Right lobe of liver (tissue), 6 donors: ENCODE measurements around the gene NRIP1. TPM values are rescaled to one million over a fixed set of nuclear protein-coding genes. Genes with fewer than 3 reads are reported as not detected.
A peak's percentile ranks its signal among the peaks of the same experiment; 100 is the strongest.

Source experiments
- ATAC-seq, 4 donors: fragments of 200-7000 bp; cut with Tn5 transposase; one replicate each; pipeline ENCODE4 v1.9.1; 2020; ENCODE audit warnings: mild to moderate bottlenecking in 4 of 4, moderate library complexity in 4 of 4
- DNase-seq, 3 donors: peaks; one replicate each; pipeline ENCODE4 v3.0.0-alpha.2; 2020
- H3K27ac ChIP-seq, 3 donors: fragments of 200-600 bp; one replicate each; pipeline ENCODE4 v1.8.0; 2022
- H3K27me3 ChIP-seq, 2 donors: fragments of 200-600 bp; one replicate each; pipeline ENCODE4 v1.8.0; 2022
- H3K36me3 ChIP-seq, 4 donors: fragments of 200-600 bp; sonication (generic) in 1 of 4; one replicate each; pipeline versions ENCODE4 v1.5.1 to v1.8.0; 2017 to 2022; ENCODE audit warnings: control low read depth in 1 of 4
- H3K4me1 ChIP-seq, 4 donors: fragments of 200-600 bp; sonication (generic) in 1 of 4; one replicate each; pipeline versions ENCODE4 v1.5.1 to v1.8.0; 2017 to 2022; ENCODE audit warnings: control low read depth in 1 of 4
- H3K4me3 ChIP-seq, 3 donors: fragments of 200-600 bp; one replicate each; pipeline ENCODE4 v1.8.0; 2022
- H3K9me3 ChIP-seq, 4 donors: fragments of 200-600 bp; sonication (generic) in 1 of 4; one replicate each; pipeline versions ENCODE4 v1.5.1 to v1.8.0; 2017 to 2022; ENCODE audit warnings: control low read depth in 1 of 4
- CTCF ChIP-seq, 4 donors: fragments of 200-600 bp in 3 of 4; fragments of 450-650 bp in 1 of 4; IDR thresholded peaks; one replicate each; pipeline versions ENCODE4 v1.5.1 to v1.8.0; 2016 to 2022; ENCODE audit warnings: antibody characterized with exemption in 4 of 4, mild to moderate bottlenecking in 2 of 4
- POLR2A ChIP-seq: fragments of 450-650 bp; IDR thresholded peaks from one replicate; pipeline ENCODE4 v1.6.1; 2017; ENCODE audit warnings: antibody characterized with exemption, mild to moderate bottlenecking
- WGBS: methylation state at CpG from one replicate; pipeline ENCODE4 v1.1.6; 2018; ENCODE audit warnings: low coverage, low lambda C conversion rate; ENCODE audit not compliant: insufficient coverage; ENCODE audit errors: missing lambda C conversion rate; 5-methylcytosine and 5-hydroxymethylcytosine counted together
- intact Hi-C, 2 donors: fragments of 100-400 bp; cut with DNase I; formaldehyde crosslinking; loops; one replicate each; pipeline versions ENCODE4 v1.11.2 to v1.14.1; 2022
- total RNA-seq, 6 experiments: library from RNA; depleted of rRNA in 2 of 6; stranded (reverse); fragments of >200 nt in 2 of 6; fragmentation: NEBNext Ultra II Directional in 3 of 6; extraction: Animal tissue kit (Norgen Biotek cat#: 25700) in 3 of 6; gene quantifications; one replicate each; pipeline versions ENCODE4 v1.1.0 to v1.2.4, GENCODE V29; 2016 to 2023
- donor health status: DM: no; HTN: yes; CAD: no.
- donor health status: DM: no; HTN: no; CAD: no.
- donor health status: DM: no; HTN: no; CAD: no.
- donor health status: DM: no; HTN: yes; CAD: no.
- donor health status: DM: no; HTN: yes; CAD: no.

Gene NRIP1
- total RNA-seq, 6 experiments from 2014 or later = 15.4 to 34.0 (median 21.5) TPM

GRCh38 chr21:14977814-14978213, 87.0 kb downstream of the NRIP1 start:
- intact Hi-C loops = no loop called here
- no peak for TF ChIP-seq CTCF (IDR thresholded peaks at IDR 0.05)
- TF ChIP-seq POLR2A = no peak
- Histone ChIP-seq H3K9me3 (no peaks in the 10 kb centered on the region), H3K4me1 (no peaks in the 10 kb centered on the region), H3K36me3 (no peaks in the 10 kb centered on the region), H3K27ac (no peak overlapping the region), H3K27me3 (no peaks in the 10 kb centered on the region), H3K4me3 (no peak overlapping the region)
- no peak for DNase-seq
- ATAC-seq = peak in 3 of 4 donors; percentile 19 to 40 (median 25)
- 93% methylated on average over 4 of the region's 5 CpGs for WGBS

GRCh38 chr21:14975136-14975919, 89.5 kb downstream of the NRIP1 start:
- TF ChIP-seq CTCF (IDR thresholded peaks at IDR 0.05) (no peak), POLR2A (no peak)
- H3K4me1 ChIP-seq = no peaks in the 10 kb centered on the region
- ATAC-seq = no peak
- H3K9me3 ChIP-seq = no peaks in the 10 kb centered on the region
- 79% methylated on average over 6 of the region's 6 CpGs for WGBS
- DNase-seq = no peak
- H3K4me3 ChIP-seq = no peak overlapping the region
- no peak overlapping the region for H3K27ac ChIP-seq
- no peaks in the 10 kb centered on the region for H3K36me3 ChIP-seq
- intact Hi-C loops = no loop called here
- no peaks in the 10 kb centered on the region for H3K27me3 ChIP-seq

- no peak for DNase-seq
- Histone ChIP-seq H3K4me1 (no peaks in the 10 kb centered on the region), H3K27me3 (no peaks in the 10 kb centered on the region), H3K9me3 (no peaks in the 10 kb centered on the region), H3K4me3 (no peak overlapping the region), H3K36me3 (peaks cover 0 to 6% (median 2%) of the 10 kb centered on the region in 4 donors), H3K27ac (no peak overlapping the region)
- no peak for TF ChIP-seq CTCF (IDR thresholded peaks at IDR 0.05)
- TF ChIP-seq POLR2A = no peak
- intact Hi-C loops = no loop called here
- 90% methylated on average over 5 of the region's 6 CpGs for WGBS
- ATAC-seq = no peak
Observed at GRCh38 chr21:14972678-14973077, 92.1 kb downstream of the NRIP1 start.

GRCh38 chr21:14968821-14969220, 96.0 kb downstream of the NRIP1 start:
- H3K9me3 ChIP-seq = no peaks in the 10 kb centered on the region
- peaks cover 0 to 23% (median 7%) of the 10 kb centered on the region in 4 donors for H3K36me3 ChIP-seq
- no peak overlapping the region for H3K4me3 ChIP-seq
- WGBS = 60% methylated on average over 1 of the region's 1 CpG
- ATAC-seq (no peak), DNase-seq (no peak)
- H3K4me1 ChIP-seq = no peaks in the 10 kb centered on the region
- no peak overlapping the region for H3K27ac ChIP-seq
- no peak for TF ChIP-seq POLR2A
- no peak for TF ChIP-seq CTCF (IDR thresholded peaks at IDR 0.05)
- intact Hi-C loops = no loop called here
- no peaks in the 10 kb centered on the region for H3K27me3 ChIP-seq
